Astrocyte (in vitro differentiated cells and primary cell): ENCODE data around the gene ANKRD40. TPM values are rescaled to one million over a fixed set of nuclear protein-coding genes. Genes with fewer than 3 reads are reported as not detected.

Experiments used
- DNase-seq: peaks from one replicate; pipeline ENCODE4 v3.0.0-alpha.2; 2010; ENCODE audit warnings: low read depth
- FAIRE-seq: peaks from 2 replicates; lab custom pipeline; 2011; peaks lifted over from hg19 to GRCh38; lab: Jason Lieb, UNC
- H2AFZ ChIP-seq: 2 replicates; pipeline ENCODE4 v1.6.0; 2012; ENCODE audit warnings: low read depth, low read length, inconsistent platforms
- H3K27ac ChIP-seq: 2 replicates; pipeline ENCODE4 v1.5.1; 2011; ENCODE audit warnings: low read depth, low read length, inconsistent platforms
- H3K27me3 ChIP-seq: 2 replicates; pipeline ENCODE4 v1.6.0; 2011; ENCODE audit warnings: low read length, inconsistent platforms; ENCODE audit not compliant: insufficient read depth
- H3K36me3 ChIP-seq: 2 replicates; pipeline ENCODE4 v1.5.1; 2011; ENCODE audit warnings: low read length, inconsistent platforms; ENCODE audit not compliant: insufficient read depth
- H3K4me1 ChIP-seq: 2 replicates; pipeline ENCODE4 v1.5.1; 2011; ENCODE audit warnings: low read length, inconsistent platforms; ENCODE audit not compliant: insufficient read depth
- H3K4me2 ChIP-seq: 2 replicates; pipeline ENCODE4 v1.6.0; 2012; ENCODE audit warnings: low read length, inconsistent platforms
- H3K4me3 ChIP-seq: 2 replicates; pipeline ENCODE4 v1.5.1; 2011; ENCODE audit warnings: low read depth, mild to moderate bottlenecking, low read length, inconsistent platforms; ENCODE audit not compliant: insufficient read depth
- H3K79me2 ChIP-seq: 2 replicates; pipeline ENCODE4 v1.6.0; 2012; ENCODE audit warnings: mild to moderate bottlenecking, low read length, inconsistent platforms; ENCODE audit not compliant: insufficient read depth
- H3K9ac ChIP-seq: 2 replicates; pipeline ENCODE4 v1.6.0; 2012; ENCODE audit warnings: mild to moderate bottlenecking, low read length, inconsistent platforms
- H3K9me3 ChIP-seq: 2 replicates; pipeline ENCODE4 v1.5.1; 2012; ENCODE audit warnings: low read depth, mild to moderate bottlenecking, low read length, inconsistent platforms; ENCODE audit not compliant: insufficient read depth
- H4K20me1 ChIP-seq: 2 replicates; pipeline ENCODE4 v1.6.0; 2012; ENCODE audit warnings: low read length, inconsistent platforms; ENCODE audit not compliant: insufficient read depth
- H3K27ac Mint-ChIP-seq: one replicate; pipeline ENCODE4 v1.8.0; 2021; ENCODE audit warnings: mild to moderate bottlenecking, mixed read lengths; ENCODE audit not compliant: unreplicated experiment
- H3K27me3 Mint-ChIP-seq: one replicate; pipeline ENCODE4 v1.8.0; 2021; ENCODE audit warnings: low read depth, mixed read lengths; ENCODE audit not compliant: unreplicated experiment
- H3K36me3 Mint-ChIP-seq: one replicate; pipeline ENCODE4 v1.8.0; 2021; ENCODE audit warnings: low read depth, mixed read lengths; ENCODE audit not compliant: unreplicated experiment
- H3K4me1 Mint-ChIP-seq: one replicate; pipeline ENCODE4 v1.8.0; 2021; ENCODE audit warnings: low read depth, mixed read lengths; ENCODE audit not compliant: unreplicated experiment
- H3K4me3 Mint-ChIP-seq: one replicate; pipeline ENCODE4 v1.8.0; 2021; ENCODE audit warnings: mild to moderate bottlenecking, moderate library complexity, mixed read lengths; ENCODE audit not compliant: unreplicated experiment
- H3K9me3 Mint-ChIP-seq: one replicate; pipeline ENCODE4 v1.8.0; 2021; ENCODE audit warnings: mild to moderate bottlenecking, mixed read lengths; ENCODE audit not compliant: unreplicated experiment
- EZH2 ChIP-seq: IDR thresholded peaks from 2 replicates; pipeline ENCODE4 v1.6.1; 2012; ENCODE audit warnings: mild to moderate bottlenecking, low read length, inconsistent platforms; ENCODE audit not compliant: insufficient read depth
- total RNA-seq: library from RNA; stranded (reverse); gene quantifications from 2 replicates; pipeline ENCODE4 v1.2.1, GENCODE V29; 2021
- TF ChIP-seq, protein P1 (sequence below): IDR thresholded peaks from 2 replicates; pipeline ENCODE4 v1.5.1; 2011; ENCODE audit warnings: low read depth, mild to moderate bottlenecking, inconsistent platforms, low read length, moderate library complexity; ENCODE audit not compliant: insufficient read depth

The ANKRD40 gene
- total RNA-seq, 1 donor from 2014 or later, result 38.3 TPM

DNA sequence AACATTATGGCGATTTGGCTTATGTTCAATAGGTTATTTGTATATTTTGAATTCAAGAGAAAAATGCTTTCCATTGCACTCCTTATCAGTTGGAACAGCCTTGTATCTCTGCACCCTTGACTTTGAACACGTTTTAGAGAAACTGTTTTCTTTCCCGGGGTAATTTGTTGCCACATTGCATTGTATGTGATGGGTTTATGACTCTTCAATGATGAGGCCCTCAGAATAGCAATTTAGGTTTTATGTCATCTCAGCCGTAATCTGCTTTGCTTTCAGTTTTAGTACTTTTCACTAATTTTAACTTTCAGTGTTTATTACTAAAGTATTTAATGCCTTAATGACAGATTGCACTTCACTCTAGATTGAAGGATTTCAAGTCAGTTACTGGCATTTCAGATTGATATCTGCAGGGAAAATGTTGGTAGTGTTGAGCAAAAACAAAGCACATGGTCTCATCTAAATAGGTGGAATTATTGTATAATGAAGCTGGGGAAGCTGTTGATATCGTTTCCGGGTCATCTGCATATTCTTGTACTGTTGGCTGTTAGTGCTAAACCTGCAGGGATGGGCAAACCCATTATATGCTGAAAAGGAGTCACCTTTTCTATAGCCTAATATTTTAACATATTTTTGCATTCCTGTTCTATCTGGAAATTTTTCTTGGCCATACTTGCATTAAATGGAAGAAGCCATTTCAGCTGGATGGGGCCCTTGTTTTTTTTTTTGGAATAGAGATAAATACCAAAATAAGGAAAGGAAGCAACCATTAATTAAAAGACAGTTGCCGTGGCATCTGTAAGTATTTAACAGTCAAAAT, 13.7 kb upstream of the ANKRD40 start:
- DNase-seq (no peak), FAIRE-seq (no peak)
- H2AFZ ChIP-seq, result no peak overlapping the region
- no peaks in the 10 kb centered on the region for H3K27me3 Mint-ChIP-seq
- TF ChIP-seq, protein P1, sequence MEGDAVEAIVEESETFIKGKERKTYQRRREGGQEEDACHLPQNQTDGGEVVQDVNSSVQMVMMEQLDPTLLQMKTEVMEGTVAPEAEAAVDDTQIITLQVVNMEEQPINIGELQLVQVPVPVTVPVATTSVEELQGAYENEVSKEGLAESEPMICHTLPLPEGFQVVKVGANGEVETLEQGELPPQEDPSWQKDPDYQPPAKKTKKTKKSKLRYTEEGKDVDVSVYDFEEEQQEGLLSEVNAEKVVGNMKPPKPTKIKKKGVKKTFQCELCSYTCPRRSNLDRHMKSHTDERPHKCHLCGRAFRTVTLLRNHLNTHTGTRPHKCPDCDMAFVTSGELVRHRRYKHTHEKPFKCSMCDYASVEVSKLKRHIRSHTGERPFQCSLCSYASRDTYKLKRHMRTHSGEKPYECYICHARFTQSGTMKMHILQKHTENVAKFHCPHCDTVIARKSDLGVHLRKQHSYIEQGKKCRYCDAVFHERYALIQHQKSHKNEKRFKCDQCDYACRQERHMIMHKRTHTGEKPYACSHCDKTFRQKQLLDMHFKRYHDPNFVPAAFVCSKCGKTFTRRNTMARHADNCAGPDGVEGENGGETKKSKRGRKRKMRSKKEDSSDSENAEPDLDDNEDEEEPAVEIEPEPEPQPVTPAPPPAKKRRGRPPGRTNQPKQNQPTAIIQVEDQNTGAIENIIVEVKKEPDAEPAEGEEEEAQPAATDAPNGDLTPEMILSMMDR, result no peak
- no peak for TF ChIP-seq EZH2
- H3K79me2 ChIP-seq, result peaks cover 71% of the 10 kb centered on the region
- peaks cover 6% of the 10 kb centered on the region for H3K4me1 ChIP-seq
- peak overlapping the region; percentile 98 for H3K9ac ChIP-seq
- H3K4me1 Mint-ChIP-seq, result peaks cover 18% of the 10 kb centered on the region
- no peaks in the 10 kb centered on the region for H3K9me3 ChIP-seq
- no peaks in the 10 kb centered on the region for H3K36me3 Mint-ChIP-seq
- H3K27ac Mint-ChIP-seq, result peak overlapping the region; percentile 8
- H3K9me3 Mint-ChIP-seq, result no peaks in the 10 kb centered on the region
- H3K36me3 ChIP-seq, result no peaks in the 10 kb centered on the region
- peaks cover 67% of the 10 kb centered on the region for H4K20me1 ChIP-seq
- H3K4me3 ChIP-seq, result peak overlapping the region; percentile 97
- no peak overlapping the region for H3K27ac ChIP-seq
- H3K4me3 Mint-ChIP-seq, result peak overlapping the region; percentile 86
- H3K4me2 ChIP-seq, result peak overlapping the region; percentile 88
- no peaks in the 10 kb centered on the region for H3K27me3 ChIP-seq

DNA sequence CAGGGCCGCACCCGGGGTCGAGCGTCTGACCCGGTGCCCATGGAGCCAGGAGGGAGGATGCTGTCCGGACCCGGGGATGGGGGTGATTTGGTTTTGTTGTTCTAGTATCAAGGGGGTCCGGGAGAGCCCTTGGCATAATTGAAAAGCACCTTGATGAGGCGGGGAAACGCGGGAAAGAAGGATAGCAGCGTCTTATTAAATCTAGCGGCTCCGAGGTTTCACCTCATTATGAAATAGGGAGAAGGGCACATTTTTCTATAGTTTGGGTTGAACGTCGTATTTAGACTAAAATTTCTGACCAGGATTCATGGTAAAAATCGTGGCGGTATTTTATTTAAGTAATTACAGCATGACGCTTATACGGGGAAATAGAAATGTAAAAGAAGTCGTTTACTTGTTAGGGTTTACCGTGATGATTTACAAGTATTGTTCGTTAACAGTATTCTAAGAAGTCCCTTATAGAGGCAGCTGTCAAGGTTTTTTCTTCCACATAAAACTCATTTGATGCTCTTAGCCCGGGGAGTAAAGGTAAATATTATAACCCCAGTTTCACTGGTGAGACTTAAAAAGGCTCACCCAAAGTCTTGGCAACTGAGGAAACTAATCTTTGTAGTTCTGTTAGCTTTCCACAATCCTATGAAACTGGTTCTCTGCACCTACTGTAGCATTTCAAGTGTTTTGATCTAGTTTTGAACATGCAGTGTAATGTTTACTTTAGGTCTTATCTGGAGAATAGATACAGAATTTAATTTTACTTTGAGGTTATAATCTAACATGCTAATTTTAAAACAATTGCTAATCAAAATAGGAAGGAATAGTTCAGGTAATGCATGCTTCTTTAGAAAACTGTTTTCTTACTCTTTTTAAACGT, 12.4 kb upstream of the ANKRD40 start:
- DNase-seq (no peak), FAIRE-seq (no peak)
- H3K9me3 ChIP-seq, result no peaks in the 10 kb centered on the region
- H2AFZ ChIP-seq, result peak overlapping the region; percentile 94
- no peaks in the 10 kb centered on the region for H3K27me3 ChIP-seq
- H3K9me3 Mint-ChIP-seq, result no peaks in the 10 kb centered on the region
- H3K4me3 Mint-ChIP-seq, result peak overlapping the region; percentile 86
- H4K20me1 ChIP-seq, result peaks cover 54% of the 10 kb centered on the region
- H3K4me2 ChIP-seq, result peak overlapping the region; percentile 88
- H3K27ac Mint-ChIP-seq, result peak overlapping the region; percentile 94
- no peaks in the 10 kb centered on the region for H3K27me3 Mint-ChIP-seq
- peaks cover 58% of the 10 kb centered on the region for H3K79me2 ChIP-seq
- peaks cover 18% of the 10 kb centered on the region for H3K4me1 Mint-ChIP-seq
- H3K9ac ChIP-seq, result peak overlapping the region; percentile 98
- no peaks in the 10 kb centered on the region for H3K36me3 Mint-ChIP-seq
- peak overlapping the region; percentile 97 for H3K4me3 ChIP-seq
- H3K36me3 ChIP-seq, result no peaks in the 10 kb centered on the region
- TF ChIP-seq, protein P1, result no peak
- no peak for TF ChIP-seq EZH2
- H3K4me1 ChIP-seq, result peaks cover 6% of the 10 kb centered on the region
- peak overlapping the region; percentile 99 for H3K27ac ChIP-seq
